Breast epithelium (tissue), 3 donors: Measurements from ENCODE around the gene TCTN1.

Source experiments
- POLR2A ChIP-seq: fragments of 450-650 bp; IDR thresholded peaks from one replicate; pipeline ENCODE4 v1.6.1; 2016; ENCODE audit warnings: antibody characterized with exemption, mild to moderate bottlenecking, moderate library complexity
- TF ChIP-seq, protein P1 (sequence below), 3 donors: fragments of 450-650 bp; IDR thresholded peaks; one replicate each; pipeline ENCODE4 v1.5.1; 2016 to 2017; ENCODE audit warnings: antibody characterized with exemption in 3 of 3, mild to moderate bottlenecking in 3 of 3, moderate library complexity in 3 of 3

DNA sequence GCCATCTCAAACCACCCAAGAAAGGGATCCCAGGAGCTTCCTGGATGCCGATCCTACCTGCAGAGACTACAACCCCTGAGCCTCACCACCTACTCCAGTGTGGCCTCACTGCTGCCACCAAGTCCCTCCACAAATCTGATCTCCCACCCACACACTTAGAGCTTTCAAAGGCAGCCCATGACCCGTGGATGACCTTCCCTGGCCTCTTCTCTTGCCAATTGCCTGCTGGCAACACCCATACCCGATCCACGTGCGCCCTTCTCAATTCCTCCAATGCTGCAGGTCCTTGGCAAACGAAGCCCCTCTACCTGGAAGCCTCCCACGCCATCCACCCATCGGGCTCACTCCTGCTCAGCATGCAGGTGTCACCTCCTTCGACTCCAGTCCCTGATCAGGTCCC is 44.3 kb downstream of the TCTN1 start:
- TF ChIP-seq, protein P1, sequence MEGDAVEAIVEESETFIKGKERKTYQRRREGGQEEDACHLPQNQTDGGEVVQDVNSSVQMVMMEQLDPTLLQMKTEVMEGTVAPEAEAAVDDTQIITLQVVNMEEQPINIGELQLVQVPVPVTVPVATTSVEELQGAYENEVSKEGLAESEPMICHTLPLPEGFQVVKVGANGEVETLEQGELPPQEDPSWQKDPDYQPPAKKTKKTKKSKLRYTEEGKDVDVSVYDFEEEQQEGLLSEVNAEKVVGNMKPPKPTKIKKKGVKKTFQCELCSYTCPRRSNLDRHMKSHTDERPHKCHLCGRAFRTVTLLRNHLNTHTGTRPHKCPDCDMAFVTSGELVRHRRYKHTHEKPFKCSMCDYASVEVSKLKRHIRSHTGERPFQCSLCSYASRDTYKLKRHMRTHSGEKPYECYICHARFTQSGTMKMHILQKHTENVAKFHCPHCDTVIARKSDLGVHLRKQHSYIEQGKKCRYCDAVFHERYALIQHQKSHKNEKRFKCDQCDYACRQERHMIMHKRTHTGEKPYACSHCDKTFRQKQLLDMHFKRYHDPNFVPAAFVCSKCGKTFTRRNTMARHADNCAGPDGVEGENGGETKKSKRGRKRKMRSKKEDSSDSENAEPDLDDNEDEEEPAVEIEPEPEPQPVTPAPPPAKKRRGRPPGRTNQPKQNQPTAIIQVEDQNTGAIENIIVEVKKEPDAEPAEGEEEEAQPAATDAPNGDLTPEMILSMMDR (IDR thresholded peaks at IDR 0.05): no peak
- TF ChIP-seq POLR2A: no peak
